Liver (tissue), 10 donors: ENCODE measurements around the gene ITPKB. TPM values are rescaled to one million over a fixed set of nuclear protein-coding genes. Genes with fewer than 3 reads are reported as not detected.

Experiments used
- DNase-seq: peaks from one replicate; pipeline ENCODE4 v3.0.0-alpha.2; 2017; ENCODE audit warnings: low spot score
- H3K27ac ChIP-seq, 2 donors: one replicate each; pipeline ENCODE4 v1.7.0; 2013; ENCODE audit warnings: inconsistent platforms in 2 of 2, low read length in 2 of 2, control low read depth in 1 of 2, low read depth in 1 of 2, mild to moderate bottlenecking in 1 of 2
- H3K27me3 ChIP-seq, 4 donors: one replicate each; pipeline versions ENCODE4 v1.6.1 to v1.7.0; 2013; ENCODE audit warnings: low read length in 3 of 4, inconsistent platforms in 1 of 4, mild to moderate bottlenecking in 1 of 4, moderate library complexity in 1 of 4; ENCODE audit not compliant: control insufficient read depth in 4 of 4, insufficient read depth in 4 of 4
- H3K36me3 ChIP-seq, 4 donors: one replicate each; pipeline versions ENCODE4 v1.6.1 to v1.7.0; 2013; ENCODE audit warnings: low read length in 3 of 4, mild to moderate bottlenecking in 3 of 4, low read depth in 1 of 4, moderate library complexity in 1 of 4; ENCODE audit not compliant: control insufficient read depth in 4 of 4, insufficient read depth in 3 of 4
- H3K4me1 ChIP-seq, 4 donors: one replicate each; pipeline versions ENCODE4 v1.6.1 to v1.7.0; 2013; ENCODE audit warnings: low read length in 3 of 4, mild to moderate bottlenecking in 3 of 4, moderate library complexity in 1 of 4; ENCODE audit not compliant: control insufficient read depth in 4 of 4, insufficient read depth in 4 of 4
- H3K4me3 ChIP-seq, 3 donors: one replicate each; pipeline versions ENCODE4 v1.6.1 to v1.7.0; 2013; ENCODE audit warnings: low read length in 3 of 3, control low read depth in 1 of 3, low read depth in 1 of 3, mild to moderate bottlenecking in 1 of 3
- H3K9ac ChIP-seq, 2 donors: one replicate each; pipeline ENCODE4 v1.7.0; 2013; ENCODE audit warnings: low read length in 2 of 2, mild to moderate bottlenecking in 2 of 2, moderate library complexity in 2 of 2, control low read depth in 1 of 2, low read depth in 1 of 2
- H3K9me3 ChIP-seq, 4 donors: one replicate each; pipeline versions ENCODE4 v1.6.1 to v1.7.0; 2013; ENCODE audit warnings: low read length in 3 of 4; ENCODE audit not compliant: control insufficient read depth in 4 of 4
- EGR1 ChIP-seq, 2 donors: IDR thresholded peaks; 2 replicates each; pipeline ENCODE4 v1.6.1; 2016 to 2018; ENCODE audit warnings: antibody characterized with exemption in 2 of 2, low read depth in 2 of 2
- FOXA2 ChIP-seq: IDR thresholded peaks from 2 replicates; pipeline ENCODE4 v1.6.1; 2016; ENCODE audit warnings: antibody characterized with exemption
- GABPA ChIP-seq, 2 donors: IDR thresholded peaks in 1 of 2; conservative IDR thresholded peaks in 1 of 2; 2 replicates each; pipeline ENCODE4 v1.6.1; 2016; ENCODE audit warnings: antibody characterized with exemption in 2 of 2, mild to moderate bottlenecking in 1 of 2, moderate library complexity in 1 of 2
- HNF4G ChIP-seq: IDR thresholded peaks from 2 replicates; pipeline ENCODE4 v1.6.1; 2016; ENCODE audit warnings: antibody characterized with exemption
- RAD21 ChIP-seq, 2 donors: IDR thresholded peaks; 2 replicates each; pipeline ENCODE4 v1.6.1; 2016; ENCODE audit warnings: antibody characterized with exemption in 2 of 2, mild to moderate bottlenecking in 2 of 2
- RXRA ChIP-seq, 2 donors: IDR thresholded peaks; 2 replicates each; pipeline ENCODE4 v1.6.1; 2017 to 2018; ENCODE audit warnings: antibody characterized with exemption in 2 of 2, mild to moderate bottlenecking in 1 of 2
- TAF1 ChIP-seq: conservative IDR thresholded peaks from 2 replicates; pipeline ENCODE4 v1.6.1; 2016; ENCODE audit warnings: antibody characterized with exemption, mild to moderate bottlenecking
- whole genome bisulfite sequencing: extraction: QIAGEN DNeasy Blood & Tissue Kit; methylation state at CpG from one replicate; pipeline ENCODE4 v1.1.7; 2013; 5-methylcytosine and 5-hydroxymethylcytosine counted together
- polyA plus RNA-seq, 2 donors: library from polyadenylated mRNA; stranded (reverse) in 1 of 2; unstranded in 1 of 2; fragments of 200-250 nt in 1 of 2; fragments of >200 nt in 1 of 2; fragmentation: Nextera tagmentation in 1 of 2; extraction: Ambion mirVana in 1 of 2; gene quantifications; one replicate each; pipeline versions ENCODE4 v1.2.1 to v1.2.3, GENCODE V29; 2013 to 2015
- small RNA-seq: library from RNA; depleted of rRNA; stranded (forward); fragments of <200 nt; gene quantifications from one replicate; pipeline ENCODE3, GENCODE V24; 2014
- total RNA-seq, 2 donors: library from RNA; depleted of rRNA; stranded (reverse); fragments of >200 nt; gene quantifications; one replicate each; pipeline ENCODE4 v1.2.3, GENCODE V29; 2014
- TF ChIP-seq, protein P1 (sequence below): IDR thresholded peaks from 2 replicates; pipeline ENCODE4 v1.6.1; 2016; ENCODE audit warnings: antibody characterized with exemption, mild to moderate bottlenecking
- donor health status: healthy.
- donor health status: healthy.
- donor health status: healthy.
- donor health status: healthy.
- donor health status: healthy.

ITPKB gene
- total and polyA plus RNA-seq, 4 donors = 0.61 to 5.8 (median 3.7) TPM

DNA sequence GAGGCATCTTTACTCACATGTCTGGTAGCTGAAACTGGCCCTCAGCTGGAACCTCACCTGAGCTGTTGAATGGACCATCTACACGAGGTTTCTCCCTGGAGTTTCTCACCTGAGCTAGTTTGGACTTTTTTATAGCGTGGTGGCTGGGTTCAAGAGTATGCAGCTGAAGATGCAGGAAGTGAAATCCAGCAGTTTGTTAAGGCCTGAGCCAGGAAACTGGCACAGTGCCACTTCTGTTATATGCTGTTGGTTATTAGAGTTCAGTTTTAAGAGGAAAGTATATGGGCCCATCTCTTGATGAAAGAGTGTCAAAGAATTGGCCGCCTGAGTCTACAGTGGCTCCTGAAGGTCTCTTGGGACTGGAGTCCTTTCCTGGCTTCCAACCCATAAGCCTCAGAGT is 154.9 kb downstream of the ITPKB start:
- no peaks in the 10 kb centered on the region for H3K36me3 ChIP-seq
- H3K9me3 ChIP-seq = no peaks in the 10 kb centered on the region
- no peaks in the 10 kb centered on the region for H3K27me3 ChIP-seq
- TF ChIP-seq, protein P1, sequence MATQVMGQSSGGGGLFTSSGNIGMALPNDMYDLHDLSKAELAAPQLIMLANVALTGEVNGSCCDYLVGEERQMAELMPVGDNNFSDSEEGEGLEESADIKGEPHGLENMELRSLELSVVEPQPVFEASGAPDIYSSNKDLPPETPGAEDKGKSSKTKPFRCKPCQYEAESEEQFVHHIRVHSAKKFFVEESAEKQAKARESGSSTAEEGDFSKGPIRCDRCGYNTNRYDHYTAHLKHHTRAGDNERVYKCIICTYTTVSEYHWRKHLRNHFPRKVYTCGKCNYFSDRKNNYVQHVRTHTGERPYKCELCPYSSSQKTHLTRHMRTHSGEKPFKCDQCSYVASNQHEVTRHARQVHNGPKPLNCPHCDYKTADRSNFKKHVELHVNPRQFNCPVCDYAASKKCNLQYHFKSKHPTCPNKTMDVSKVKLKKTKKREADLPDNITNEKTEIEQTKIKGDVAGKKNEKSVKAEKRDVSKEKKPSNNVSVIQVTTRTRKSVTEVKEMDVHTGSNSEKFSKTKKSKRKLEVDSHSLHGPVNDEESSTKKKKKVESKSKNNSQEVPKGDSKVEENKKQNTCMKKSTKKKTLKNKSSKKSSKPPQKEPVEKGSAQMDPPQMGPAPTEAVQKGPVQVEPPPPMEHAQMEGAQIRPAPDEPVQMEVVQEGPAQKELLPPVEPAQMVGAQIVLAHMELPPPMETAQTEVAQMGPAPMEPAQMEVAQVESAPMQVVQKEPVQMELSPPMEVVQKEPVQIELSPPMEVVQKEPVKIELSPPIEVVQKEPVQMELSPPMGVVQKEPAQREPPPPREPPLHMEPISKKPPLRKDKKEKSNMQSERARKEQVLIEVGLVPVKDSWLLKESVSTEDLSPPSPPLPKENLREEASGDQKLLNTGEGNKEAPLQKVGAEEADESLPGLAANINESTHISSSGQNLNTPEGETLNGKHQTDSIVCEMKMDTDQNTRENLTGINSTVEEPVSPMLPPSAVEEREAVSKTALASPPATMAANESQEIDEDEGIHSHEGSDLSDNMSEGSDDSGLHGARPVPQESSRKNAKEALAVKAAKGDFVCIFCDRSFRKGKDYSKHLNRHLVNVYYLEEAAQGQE = no peak
- no peak for TF ChIP-seq EGR1 (IDR thresholded peaks at IDR 0.05; ENCODE audit: low read depth in 2 of 2)
- no peak for TF ChIP-seq HNF4G
- no peak for TF ChIP-seq RAD21 (IDR thresholded peaks at IDR 0.05)
- TF ChIP-seq FOXA2 = no peak
- TF ChIP-seq TAF1 = no peak
- no peak for TF ChIP-seq RXRA (IDR thresholded peaks at IDR 0.05)
- H3K4me3 ChIP-seq = no peak overlapping the region
- no peaks in the 10 kb centered on the region for H3K4me1 ChIP-seq
- H3K9ac ChIP-seq = no peak overlapping the region
- DNase-seq = no peak
- 70% methylated on average over 3 of the region's 3 CpGs for WGBS
- no peak overlapping the region for H3K27ac ChIP-seq

DNA sequence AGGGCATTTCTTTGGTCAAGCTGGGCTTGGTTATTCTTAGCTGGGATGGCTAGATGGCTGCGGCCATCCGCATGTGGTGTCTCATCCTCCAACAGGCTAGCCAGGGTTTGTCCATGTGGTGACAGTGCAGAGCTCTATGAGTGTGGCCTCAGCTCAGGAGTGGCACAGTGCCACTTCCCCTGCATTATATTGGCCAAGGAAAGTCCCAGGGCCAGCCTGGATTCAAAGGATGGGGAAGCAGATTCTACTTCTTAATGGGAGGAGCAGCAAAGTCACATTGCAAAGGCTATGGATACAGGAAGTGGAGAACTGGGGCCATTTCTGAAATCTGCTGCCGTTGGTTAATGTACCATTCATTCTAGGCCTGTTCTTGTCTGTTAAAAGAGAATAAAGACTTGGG is 156.1 kb downstream of the ITPKB start:
- TF ChIP-seq TAF1 (no peak), GABPA (IDR thresholded peaks at IDR 0.05 in 1 of 2, conservative IDR thresholded peaks at IDR 0.05 in 1 of 2) (no peak)
- no peaks in the 10 kb centered on the region for H3K27me3 ChIP-seq
- H3K4me1 ChIP-seq = no peaks in the 10 kb centered on the region
- WGBS = 97% methylated on average over 3 of the region's 3 CpGs
- no peak overlapping the region for H3K4me3 ChIP-seq
- no peaks in the 10 kb centered on the region for H3K9me3 ChIP-seq
- no peaks in the 10 kb centered on the region for H3K36me3 ChIP-seq
- H3K27ac ChIP-seq = no peak overlapping the region
- no peak for DNase-seq
- H3K9ac ChIP-seq = no peak overlapping the region

Small RNA genes lying within 50 kb of the gene (small RNA-seq; reads per million reads assigned to genes)
- not detected for gene RPS27P5

Other genes starting within 250 kb of the ITPKB start
- under 1 TPM; 0.08 to 0.14 TPM for gene STUM, start 190.5 kb downstream of the ITPKB start, total RNA-seq
- under 1 TPM; 0.03 to 0.06 TPM for gene STUM, start 190.5 kb downstream of the ITPKB start, polyA plus RNA-seq
- gene PSEN2, start 131.3 kb upstream of the ITPKB start, total RNA-seq = 10 to 100 TPM in 1 of 2 donors, 1 to 10 TPM in 1; 6.9 to 19.0 TPM
- gene PSEN2, start 131.3 kb upstream of the ITPKB start, polyA plus RNA-seq = 10 to 100 TPM in 1 of 2 donors, 1 to 10 TPM in 1; 9.8 to 11.7 TPM
- 10 to 100 TPM; 24.4 to 57.1 TPM for gene COQ8A, start 201.0 kb upstream of the ITPKB start, total RNA-seq
- 10 to 100 TPM; 52.8 to 60.0 TPM for gene COQ8A, start 201.0 kb upstream of the ITPKB start, polyA plus RNA-seq